Panc1 (cell line): ENCODE results near the gene ARL5C. TPM values are rescaled to one million over a fixed set of nuclear protein-coding genes. Genes with fewer than 3 reads are reported as not detected.

Experiments
- ATAC-seq: fragments of 200-7000 bp; cut with Tn5 transposase; 2 replicates; pipeline ENCODE4 v1.9.1; 2020; ENCODE audit warnings: mild to moderate bottlenecking, moderate library complexity
- BruUV-seq: library from RNA; stranded (reverse); fragments of 400-500 nt; replicated peaks from 2 replicates; lab custom pipeline; 2021; lab: Mats Ljungman, UMichigan
- CTCF ChIA-PET: fragments of 300-600 bp; sonication (Branson Sonifier 250); formaldehyde crosslinking; loops from one replicate; lab custom pipeline; 2022; ENCODE audit warnings: antibody characterized with exemption; lab: Charles Lee
- POLR2A ChIA-PET: fragments of 300-600 bp; sonication (Branson Sonifier 250); formaldehyde crosslinking; loops from one replicate; lab custom pipeline; 2022; ENCODE audit warnings: antibody characterized with exemption; lab: Charles Lee
- DNase-seq: peaks from one replicate; pipeline ENCODE4 v3.0.0-alpha.2; 2010; ENCODE audit warnings: low read depth, low spot score
- H3K27ac ChIP-seq: 2 replicates; pipeline ENCODE4 v1.5.1; 2011; ENCODE audit warnings: mild to moderate bottlenecking, low read length, inconsistent platforms
- H3K27me3 ChIP-seq: fragments of 200-500 bp; sonication (Bioruptor generic); 2 replicates; pipeline ENCODE4 v1.6.0; 2014; ENCODE audit warnings: low read length, inconsistent platforms; ENCODE audit not compliant: control insufficient read depth, insufficient read depth
- H3K36me3 ChIP-seq: fragments of 200-500 bp; sonication (Bioruptor generic); 2 replicates; pipeline ENCODE4 v1.5.1; 2014; ENCODE audit warnings: inconsistent platforms, mild to moderate bottlenecking, low read length, moderate library complexity; ENCODE audit not compliant: control insufficient read depth, insufficient read depth
- H3K4me1 ChIP-seq: 2 replicates; pipeline ENCODE4 v1.5.1; 2011; ENCODE audit warnings: inconsistent platforms, mild to moderate bottlenecking, low read length, moderate library complexity; ENCODE audit not compliant: control insufficient read depth, insufficient read depth
- H3K4me3 ChIP-seq, 2 experiments: 2 replicates each; pipeline ENCODE4 v1.5.1; 2011 to 2012; ENCODE audit warnings: low read depth in 2 of 2, low read length in 2 of 2, mild to moderate bottlenecking in 2 of 2, inconsistent platforms in 1 of 2, moderate library complexity in 1 of 2
- H3K9me3 ChIP-seq: fragments of 200-500 bp; sonication (Bioruptor generic); 2 replicates; pipeline ENCODE4 v1.5.1; 2014; ENCODE audit warnings: low read depth, mild to moderate bottlenecking, inconsistent platforms, low read length, moderate library complexity; ENCODE audit not compliant: control insufficient read depth, insufficient read depth
- CTCF ChIP-seq: fragments of 450-650 bp; IDR thresholded peaks from 2 replicates; pipeline ENCODE4 v1.5.1; 2017; ENCODE audit warnings: mild to moderate bottlenecking
- POLR2AphosphoS5 ChIP-seq: IDR thresholded peaks from 2 replicates; pipeline ENCODE4 v1.6.1; 2012; ENCODE audit warnings: mild to moderate bottlenecking, low read depth, low read length, moderate library complexity
- REST ChIP-seq, 2 experiments: IDR thresholded peaks; 2 replicates each; pipeline ENCODE4 v1.6.1; 2011 to 2012; ENCODE audit warnings: low read depth in 2 of 2, control low read depth in 1 of 2, low read length in 1 of 2, mild to moderate bottlenecking in 1 of 2, moderate library complexity in 1 of 2; ENCODE audit not compliant: insufficient read depth in 1 of 2
- SIN3A ChIP-seq: IDR thresholded peaks from 2 replicates; pipeline ENCODE4 v1.6.1; 2012; ENCODE audit warnings: low read depth, mild to moderate bottlenecking, low read length, moderate library complexity, borderline replicate concordance; ENCODE audit not compliant: insufficient read depth
- TCF7L2 ChIP-seq: IDR thresholded peaks from 2 replicates; pipeline ENCODE4 v1.6.1; 2011; ENCODE audit warnings: mild to moderate bottlenecking, low read depth, low read length, inconsistent platforms
- in situ Hi-C: cut with HindIII; loops from 2 replicates; pipeline ENCODE4 v1.10.0; 2016; ENCODE audit warnings: low sequenced_read_pairs, low pct_unique_long_range_greater_than_20kb
- intact Hi-C: fragments of 100-400 bp; cut with micrococcal nuclease; formaldehyde crosslinking; loops from one replicate; pipeline ENCODE4 v1.10.0; 2022; ENCODE audit not compliant: unreplicated experiment
- total RNA-seq: library from RNA; stranded (reverse); gene quantifications from one replicate; pipeline ENCODE4 v1.2.1, GENCODE V29; 2021; ENCODE audit not compliant: unreplicated experiment

The ARL5C gene
- total RNA-seq, 1 experiment from 2014 or later, result not detected

- Histone ChIP-seq H3K4me3 (no peak overlapping the region), H3K4me1 (no peaks in the 10 kb centered on the region), H3K27ac (no peak overlapping the region), H3K27me3 (no peaks in the 10 kb centered on the region), H3K9me3 (no peaks in the 10 kb centered on the region), H3K36me3 (no peaks in the 10 kb centered on the region)
- ChIA-PET CTCF (no interaction called here), POLR2A (no interaction called here)
- no peak for TF ChIP-seq SIN3A
- TF ChIP-seq TCF7L2, result no peak
- no peak for TF ChIP-seq POLR2AphosphoS5
- TF ChIP-seq CTCF, result no peak
- TF ChIP-seq REST (IDR thresholded peaks at IDR 0.05; ENCODE audit: insufficient read depth in 1 of 2, low read depth in 2 of 2, low read length in 1 of 2), result no peak
- intact Hi-C loops (no loop called here), in situ Hi-C loops (no loop called here)
- BruUV-seq, result no TSS peak
- no peak for ATAC-seq
- DNase-seq, result no peak
Observed at GRCh38 chr17:39126436-39126835, 39.5 kb downstream of the ARL5C start.

GRCh38 chr17:39125143-39125875 lies 40.7 kb downstream of the ARL5C start:
- POLR2A ChIA-PET, result no interaction called here
- in situ Hi-C loops, result no loop called here

More at GRCh38 chr17:39125143-39125875, 40.7 kb downstream of the ARL5C start:
- no TSS peak for BruUV-seq
- Histone ChIP-seq H3K4me1 (no peaks in the 10 kb centered on the region), H3K27me3 (no peaks in the 10 kb centered on the region), H3K36me3 (no peaks in the 10 kb centered on the region), H3K9me3 (no peaks in the 10 kb centered on the region), H3K4me3 (no peak overlapping the region), H3K27ac (no peak overlapping the region)
- ATAC-seq (no peak), DNase-seq (no peak)
- CTCF ChIA-PET, result no interaction called here
- intact Hi-C loops, result no loop called here
- TF ChIP-seq POLR2AphosphoS5, result no peak
- no peak for TF ChIP-seq TCF7L2
- TF ChIP-seq REST (IDR thresholded peaks at IDR 0.05; ENCODE audit: insufficient read depth in 1 of 2, low read depth in 2 of 2, low read length in 1 of 2), result no peak
- TF ChIP-seq SIN3A, result no peak
- no peak for TF ChIP-seq CTCF
